Measurements from ENCODE around the gene KLC4. TPM values are rescaled to one million over a fixed set of nuclear protein-coding genes. Genes with fewer than 3 reads are reported as not detected.

The KLC4 gene
- total RNA-seq, 1 experiment from 2014 or later, result 17.5 TPM

DNA sequence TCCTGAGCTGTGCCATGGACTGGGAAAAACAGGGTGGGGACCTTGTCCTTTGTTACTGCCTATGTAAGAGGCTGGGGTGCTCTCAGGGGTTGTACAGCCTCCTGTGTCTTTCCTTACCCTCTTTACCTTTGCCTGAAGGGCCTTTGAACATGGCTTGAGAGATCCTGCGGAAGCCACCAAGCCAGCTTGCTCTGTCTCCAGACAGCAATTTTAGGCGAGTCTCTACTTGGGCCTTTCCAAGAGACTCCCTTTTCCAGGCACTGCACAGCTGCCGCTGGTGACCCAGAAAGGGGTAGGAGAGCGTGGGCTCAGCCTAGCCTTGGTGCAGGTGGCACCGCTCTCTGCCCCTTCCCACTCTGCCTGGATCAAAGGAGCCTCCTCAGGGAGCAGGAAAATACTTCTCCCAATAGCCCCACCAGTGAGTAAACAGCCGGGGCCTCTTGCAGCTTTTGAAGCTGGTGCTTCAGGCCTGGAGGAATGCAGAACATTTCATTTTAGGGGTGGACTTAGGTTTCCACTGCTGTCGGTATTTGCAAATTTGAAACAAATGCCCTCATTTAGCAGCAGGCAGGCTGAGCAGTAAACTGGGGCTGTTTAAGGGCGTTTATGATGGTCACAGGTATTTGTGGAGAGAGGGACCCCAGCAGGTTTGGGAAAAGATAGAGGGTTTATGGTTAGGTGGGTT is 30.6 kb downstream of the KLC4 start:
- Histone ChIP-seq H3F3A (ENCODE audit: low read length, unreplicated experiment) (no peaks in the 10 kb centered on the region), H2AFZ (ENCODE audit: low read length) (no peak overlapping the region), H3K27ac (ENCODE audit: low read length) (no peak overlapping the region), H3K36me3 (ENCODE audit: low read depth, low read length) (no peaks in the 10 kb centered on the region), H3K27me3 (ENCODE audit: low read length) (no peaks in the 10 kb centered on the region), H3K9ac (ENCODE audit: low read length) (no peak overlapping the region), H3K9me3 (ENCODE audit: low read length) (no peaks in the 10 kb centered on the region), H3K79me2 (ENCODE audit: low read length) (peaks cover 62% of the 10 kb centered on the region), H4K20me1 (ENCODE audit: low read length) (peaks cover 5% of the 10 kb centered on the region; the same call in 1 of the 2 replicates), H3K4me1 (ENCODE audit: insufficient read depth, low read length) (peaks cover 22% of the 10 kb centered on the region), H3K9me2 (replicated peaks; ENCODE audit: low read length) (no peaks in the 10 kb centered on the region), H3K4me2 (ENCODE audit: low read length) (peak overlapping the region; percentile 56), H3K4me3 (ENCODE audit: low read length) (no peak overlapping the region)
- ChIA-PET CTCF (interaction anchor here (0.6 kb wide), 1 partner anchor 37 kb away, joined by 3 read pairs; no protein-coding TSS in a partner anchor), POLR2A (ENCODE audit: unreplicated experiment) (no interaction called here)
- peak; percentile 17 for ATAC-seq
- TF ChIP-seq EZH2 (IDR thresholded peaks at IDR 0.05; ENCODE audit: low read length, unreplicated experiment), result no peak
- no peak for TF ChIP-seq EZH2phosphoT487 (IDR thresholded peaks at IDR 0.05; ENCODE audit: borderline replicate concordance, low read length)
- TF ChIP-seq, protein P1, sequence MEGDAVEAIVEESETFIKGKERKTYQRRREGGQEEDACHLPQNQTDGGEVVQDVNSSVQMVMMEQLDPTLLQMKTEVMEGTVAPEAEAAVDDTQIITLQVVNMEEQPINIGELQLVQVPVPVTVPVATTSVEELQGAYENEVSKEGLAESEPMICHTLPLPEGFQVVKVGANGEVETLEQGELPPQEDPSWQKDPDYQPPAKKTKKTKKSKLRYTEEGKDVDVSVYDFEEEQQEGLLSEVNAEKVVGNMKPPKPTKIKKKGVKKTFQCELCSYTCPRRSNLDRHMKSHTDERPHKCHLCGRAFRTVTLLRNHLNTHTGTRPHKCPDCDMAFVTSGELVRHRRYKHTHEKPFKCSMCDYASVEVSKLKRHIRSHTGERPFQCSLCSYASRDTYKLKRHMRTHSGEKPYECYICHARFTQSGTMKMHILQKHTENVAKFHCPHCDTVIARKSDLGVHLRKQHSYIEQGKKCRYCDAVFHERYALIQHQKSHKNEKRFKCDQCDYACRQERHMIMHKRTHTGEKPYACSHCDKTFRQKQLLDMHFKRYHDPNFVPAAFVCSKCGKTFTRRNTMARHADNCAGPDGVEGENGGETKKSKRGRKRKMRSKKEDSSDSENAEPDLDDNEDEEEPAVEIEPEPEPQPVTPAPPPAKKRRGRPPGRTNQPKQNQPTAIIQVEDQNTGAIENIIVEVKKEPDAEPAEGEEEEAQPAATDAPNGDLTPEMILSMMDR (conservative IDR thresholded peaks at IDR 0.05; ENCODE audit: low read depth, low read length), result no peak
- no peak for DNase-seq
- no TSS peak for BruUV-seq (replicated peaks)
- intact Hi-C loops (cut with micrococcal nuclease), result no loop called here

DNA sequence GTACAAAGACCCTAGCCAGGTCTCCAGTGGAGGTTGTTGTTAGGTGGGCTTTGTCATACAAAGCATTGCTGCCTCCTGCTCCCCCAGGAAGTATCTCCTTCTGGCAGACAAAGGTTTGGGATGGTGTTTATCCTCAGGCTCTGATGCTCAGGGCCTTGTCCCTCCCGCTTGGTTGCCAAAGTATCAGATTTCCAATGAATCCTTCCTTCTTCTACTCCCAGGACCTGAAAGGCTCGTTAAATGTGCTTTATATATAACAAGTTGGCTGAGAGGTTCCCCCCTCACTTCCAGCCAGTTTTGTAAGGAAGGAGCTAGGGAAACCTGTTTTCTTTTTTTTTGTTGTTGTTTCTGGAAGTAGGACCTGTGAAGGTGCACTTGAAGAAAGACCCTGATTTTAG is 31.1 kb downstream of the KLC4 start:
- Histone ChIP-seq H3K4me3 (ENCODE audit: low read length) (no peak overlapping the region), H3K36me3 (ENCODE audit: low read depth, low read length) (no peaks in the 10 kb centered on the region), H3K9me2 (replicated peaks; ENCODE audit: low read length) (no peaks in the 10 kb centered on the region), H3K4me2 (ENCODE audit: low read length) (peak overlapping the region; percentile 56), H3K9ac (ENCODE audit: low read length) (no peak overlapping the region), H4K20me1 (ENCODE audit: low read length) (peaks cover 5% of the 10 kb centered on the region; the same call in 1 of the 2 replicates), H3K9me3 (ENCODE audit: low read length) (no peaks in the 10 kb centered on the region), H2AFZ (ENCODE audit: low read length) (no peak overlapping the region), H3K79me2 (ENCODE audit: low read length) (peaks cover 66% of the 10 kb centered on the region), H3K4me1 (ENCODE audit: insufficient read depth, low read length) (peaks cover 24% of the 10 kb centered on the region), H3K27me3 (ENCODE audit: low read length) (no peaks in the 10 kb centered on the region), H3K27ac (ENCODE audit: low read length) (0 out of 2 replicates have a peak overlapping the region, but pooled peaks have one; percentile 29), H3F3A (ENCODE audit: low read length, unreplicated experiment) (no peaks in the 10 kb centered on the region)
- ChIA-PET CTCF (no interaction called here), POLR2A (ENCODE audit: unreplicated experiment) (interaction anchor here (0.6 to 0.7 kb wide), 2 partner anchors 68 to 77 kb away, joined by 3 read pairs; no protein-coding TSS in a partner anchor)
- peak; percentile 79 for DNase-seq
- BruUV-seq (replicated peaks), result no TSS peak
- intact Hi-C loops (cut with micrococcal nuclease), result no loop called here
- TF ChIP-seq EZH2 (IDR thresholded peaks at IDR 0.05; ENCODE audit: low read length, unreplicated experiment), result no peak
- TF ChIP-seq EZH2phosphoT487 (IDR thresholded peaks at IDR 0.05; ENCODE audit: borderline replicate concordance, low read length), result no peak
- TF ChIP-seq, protein P1 (conservative IDR thresholded peaks at IDR 0.05; ENCODE audit: low read depth, low read length), result no peak
- peak; percentile 96 for ATAC-seq

DNA sequence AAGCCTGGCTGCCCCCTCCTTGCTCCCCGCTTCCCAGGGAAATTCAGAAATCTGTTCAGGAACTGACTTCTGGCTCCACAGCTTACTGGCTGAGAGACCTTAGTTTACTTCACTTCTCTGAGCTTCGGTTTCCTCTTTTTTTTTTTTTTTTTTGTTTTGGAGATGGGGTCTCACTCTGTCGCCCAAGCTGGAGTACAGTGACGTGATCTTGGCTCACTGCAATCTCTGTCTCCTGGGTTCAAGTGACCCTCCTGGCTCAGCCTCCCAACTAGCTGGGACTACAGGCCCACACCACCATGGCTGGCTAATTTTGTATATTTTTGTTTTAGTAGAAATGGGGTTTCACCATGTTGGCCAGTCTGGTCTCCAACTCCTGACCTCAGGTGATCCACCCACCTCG is 31.6 kb downstream of the KLC4 start:
- no TSS peak for BruUV-seq (replicated peaks)
- DNase-seq, result no peak
- H3K9me2 ChIP-seq (replicated peaks; ENCODE audit: low read length), result no peaks in the 10 kb centered on the region
- no peak for ATAC-seq
- no peaks in the 10 kb centered on the region for H3K9me3 ChIP-seq (ENCODE audit: low read length)
- no peaks in the 10 kb centered on the region for H3K36me3 ChIP-seq (ENCODE audit: low read depth, low read length)
- H4K20me1 ChIP-seq (ENCODE audit: low read length), result peaks cover 5% of the 10 kb centered on the region; the same call in 1 of the 2 replicates
- ChIA-PET POLR2A (ENCODE audit: unreplicated experiment) (interaction anchor here (0.6 to 0.7 kb wide), 2 partner anchors 69 to 77 kb away, joined by 3 read pairs; no protein-coding TSS in a partner anchor), CTCF (no interaction called here)
- no peaks in the 10 kb centered on the region for H3K27me3 ChIP-seq (ENCODE audit: low read length)
- H3K9ac ChIP-seq (ENCODE audit: low read length), result no peak overlapping the region
- peaks cover 68% of the 10 kb centered on the region for H3K79me2 ChIP-seq (ENCODE audit: low read length)
- peaks cover 29% of the 10 kb centered on the region for H3K4me1 ChIP-seq (ENCODE audit: insufficient read depth, low read length)
- H2AFZ ChIP-seq (ENCODE audit: low read length), result no peak overlapping the region
- no peak overlapping the region for H3K4me3 ChIP-seq (ENCODE audit: low read length)
- intact Hi-C loops (cut with micrococcal nuclease), result no loop called here
- H3F3A ChIP-seq (ENCODE audit: low read length, unreplicated experiment), result no peaks in the 10 kb centered on the region
- TF ChIP-seq, protein P1 (conservative IDR thresholded peaks at IDR 0.05; ENCODE audit: low read depth, low read length), result no peak
- TF ChIP-seq EZH2 (IDR thresholded peaks at IDR 0.05; ENCODE audit: low read length, unreplicated experiment) (no peak), EZH2phosphoT487 (IDR thresholded peaks at IDR 0.05; ENCODE audit: borderline replicate concordance, low read length) (no peak)
- 0 out of 2 replicates have a peak overlapping the region, but pooled peaks have one; percentile 29 for H3K27ac ChIP-seq (ENCODE audit: low read length)
- H3K4me2 ChIP-seq (ENCODE audit: low read length), result peak overlapping the region; percentile 56

Measured in PC-3 (cell line).